Measurements from ENCODE around the gene ERICH3. TPM values are rescaled to one million over a fixed set of nuclear protein-coding genes. Genes with fewer than 3 reads are reported as not detected.

ERICH3 gene
- total and polyA plus RNA-seq, 10 of the 15 experiments (the other 5 are each of a cell fraction or from before 2014, with no cell fraction given) = 0.03 to 0.09 (median 0.08) TPM; not detected in 7

DNA sequence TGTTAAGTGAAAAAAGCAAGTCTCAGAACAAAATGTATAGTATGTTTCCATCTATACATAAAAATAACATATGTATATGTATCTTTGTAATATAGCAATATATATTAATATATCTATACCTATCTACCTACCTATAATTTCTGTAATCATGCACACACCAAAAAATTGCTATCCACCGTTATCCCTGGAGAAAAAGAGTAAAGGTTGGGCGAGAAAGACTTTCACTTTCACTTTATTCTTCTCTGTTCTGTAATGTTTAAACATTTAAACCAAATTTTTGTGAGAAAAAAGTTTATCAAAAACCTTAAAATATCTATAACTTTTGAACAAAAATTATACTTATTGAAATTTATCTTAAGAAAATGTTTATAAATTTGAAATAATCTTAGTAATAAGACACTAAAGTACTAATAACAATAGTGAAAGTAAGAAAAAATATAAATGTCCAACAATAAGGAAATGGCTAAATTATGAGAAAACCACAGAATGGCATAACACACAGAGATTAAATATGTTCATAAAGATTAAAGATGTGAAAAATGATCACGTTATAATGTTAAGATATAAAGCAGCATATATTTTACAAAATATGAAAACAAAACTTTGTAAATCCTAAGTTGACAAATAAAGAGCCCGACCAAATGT is 87.2 kb downstream of the ERICH3 start:
- FAIRE-seq (no peak), ATAC-seq (no peak), DNase-seq (ENCODE audit: low read depth, low spot score) (no peak)
- H3K4me2 ChIP-seq (ENCODE audit: control insufficient read depth, insufficient read depth) = 0 out of 2 replicates have a peak overlapping the region, but pooled peaks have one; percentile 48
- no peak overlapping the region for H3K4me3 ChIP-seq
- BruUV-seq (replicated peaks) = no TSS peak
- WGBS (ENCODE audit: insufficient coverage, insufficient replicate concordance, low lambda C conversion rate, missing lambda C conversion rate) = 35% methylated on average over 4 of the region's 4 CpGs
- ChIA-PET SMC1A (ENCODE audit: uncharacterized antibody, unreplicated experiment) (interaction anchor here (0.6 kb wide), 1 partner anchor 11 kb away, joined by 3 read pairs; no protein-coding TSS in a partner anchor), POLR2A (no interaction called here), RAD21 (ENCODE audit: unreplicated experiment) (no interaction called here), CTCF (no interaction called here)
- no peaks in the 10 kb centered on the region for H3K79me2 ChIP-seq (ENCODE audit: control insufficient read depth, insufficient read depth, low read length)
- no peaks in the 10 kb centered on the region for H4K20me1 ChIP-seq (ENCODE audit: control insufficient read depth, insufficient read depth)
- H2AFZ ChIP-seq (ENCODE audit: control insufficient read depth, low read depth, low read length) = no peak overlapping the region
- H3K36me3 ChIP-seq (ENCODE audit: control insufficient read depth in 2 of 2, insufficient read depth in 2 of 2, low read length in 1 of 2) = no peaks in the 10 kb centered on the region
- intact Hi-C loops (cut with micrococcal nuclease; ENCODE audit: unreplicated experiment) = no loop called here
- H3K4me1 ChIP-seq (ENCODE audit: control insufficient read depth, insufficient read depth, low read length) = no peaks in the 10 kb centered on the region
- H3K9ac ChIP-seq (ENCODE audit: control insufficient read depth, insufficient read depth, low read length) = no peak overlapping the region
- no peaks in the 10 kb centered on the region for H3K9me3 ChIP-seq (replicated peaks; ENCODE audit: control insufficient read depth, insufficient read depth, low read length)
- no peak for TF ChIP-seq RAD51 (IDR thresholded peaks at IDR 0.05)
- no peak for TF ChIP-seq KDM1A (IDR thresholded peaks at IDR 0.05; ENCODE audit: borderline replicate concordance)
- TF ChIP-seq ZSCAN29 (IDR thresholded peaks at IDR 0.05) = no peak
- TF ChIP-seq HDAC6 (IDR thresholded peaks at IDR 0.05; ENCODE audit: unreplicated experiment) = no peak
- no peak for TF ChIP-seq RB1 (IDR thresholded peaks at IDR 0.05; ENCODE audit: borderline replicate concordance)
- TF ChIP-seq RUNX3 (IDR thresholded peaks at IDR 0.05; ENCODE audit: low read length) = peak; percentile 7; the same call in 1 of the 2 replicates
- peak; percentile 26; the same call in 1 of the 2 replicates for TF ChIP-seq JUNB (IDR thresholded peaks at IDR 0.05)
- no peaks in the 10 kb centered on the region for H3K27me3 ChIP-seq (replicated peaks in 1 of 2; ENCODE audit: control insufficient read depth in 2 of 2, insufficient read depth in 2 of 2, low read length in 1 of 2)
- no peak overlapping the region for H3K27ac ChIP-seq (ENCODE audit: control insufficient read depth, insufficient read depth)
- in situ Hi-C loops (cut with MboI) = no loop called here

DNA sequence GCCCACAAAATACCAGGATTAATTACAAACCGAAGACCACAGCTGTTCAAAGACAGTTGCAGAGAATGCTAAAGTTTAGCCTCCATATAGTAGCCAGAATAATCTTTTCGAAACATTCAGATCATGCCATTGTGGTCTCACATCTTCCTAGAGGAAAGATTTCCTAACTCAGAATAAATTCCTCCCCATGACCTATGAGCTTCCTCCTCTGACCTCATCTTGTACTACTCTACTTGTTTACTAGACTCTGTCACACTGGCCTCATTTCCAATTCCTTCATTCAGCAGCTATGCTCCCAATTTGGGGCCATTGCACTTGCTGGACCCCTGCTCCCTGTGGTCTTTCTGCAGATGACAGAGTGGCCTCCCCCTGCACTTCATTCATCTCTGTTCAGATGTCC is 89.4 kb downstream of the ERICH3 start:
- H3K9ac ChIP-seq (ENCODE audit: control insufficient read depth, insufficient read depth, low read length) = no peak overlapping the region
- peaks cover 6% of the 10 kb centered on the region; the same call in 1 of the 2 replicates for H3K4me1 ChIP-seq (ENCODE audit: control insufficient read depth, insufficient read depth, low read length)
- in situ Hi-C loops (cut with MboI) (no loop called here), intact Hi-C loops (cut with micrococcal nuclease; ENCODE audit: unreplicated experiment) (loop anchor here (5.0 kb wide), 1 partner anchor 148 kb away; the partner anchor contains the start of genes CRYZ and TYW3)
- no peaks in the 10 kb centered on the region for H3K79me2 ChIP-seq (ENCODE audit: control insufficient read depth, insufficient read depth, low read length)
- no peaks in the 10 kb centered on the region for H3K27me3 ChIP-seq (replicated peaks in 1 of 2; ENCODE audit: control insufficient read depth in 2 of 2, insufficient read depth in 2 of 2, low read length in 1 of 2)
- ChIA-PET CTCF (no interaction called here), POLR2A (no interaction called here), RAD21 (ENCODE audit: unreplicated experiment) (no interaction called here), SMC1A (ENCODE audit: uncharacterized antibody, unreplicated experiment) (no interaction called here)
- H3K9me3 ChIP-seq (replicated peaks; ENCODE audit: control insufficient read depth, insufficient read depth, low read length) = no peaks in the 10 kb centered on the region
- no peak for FAIRE-seq
- BruUV-seq (replicated peaks) = no TSS peak
- H4K20me1 ChIP-seq (ENCODE audit: control insufficient read depth, insufficient read depth) = no peaks in the 10 kb centered on the region
- no peak overlapping the region for H3K4me2 ChIP-seq (ENCODE audit: control insufficient read depth, insufficient read depth)
- no peaks in the 10 kb centered on the region for H3K36me3 ChIP-seq (ENCODE audit: control insufficient read depth in 2 of 2, insufficient read depth in 2 of 2, low read length in 1 of 2)
- H3K27ac ChIP-seq (ENCODE audit: control insufficient read depth, insufficient read depth) = no peak overlapping the region
- WGBS (ENCODE audit: insufficient coverage, insufficient replicate concordance, low lambda C conversion rate, missing lambda C conversion rate) = 69% methylated on average over 2 of the region's 2 CpGs
- H2AFZ ChIP-seq (ENCODE audit: control insufficient read depth, low read depth, low read length) = no peak overlapping the region
- no peak for DNase-seq (ENCODE audit: low read depth, low spot score)
- no peak for ATAC-seq
- H3K4me3 ChIP-seq = no peak overlapping the region
- TF ChIP-seq ZBTB4 (CRISPR knock-in tag; IDR thresholded peaks at IDR 0.05) (no peak), IKZF1 (conservative IDR thresholded peaks at IDR 0.05) (no peak), POLR2AphosphoS5 (IDR thresholded peaks at IDR 0.05; ENCODE audit: low read length) (no peak), HSF1 (IDR thresholded peaks at IDR 0.05; ENCODE audit: low read depth, low read length) (no peak), EGR1 (IDR thresholded peaks at IDR 0.05; ENCODE audit: borderline replicate concordance in 1 of 2, low read depth in 2 of 2, low read length in 2 of 2) (no peak)
